Stimulated activated naive CD8-positive, alpha-beta T cell treated with anti-CD3 and anti-CD28 coated beads, Interleukin-15, Interleukin-2, amounts not matched to agents 100 ng/mL and 50 ng/mL, for 24 hours (primary cell): Measurements from ENCODE around the gene RPRD2.

Source experiments
- H3K27ac Mint-ChIP-seq: one replicate; pipeline ENCODE4 v1.8.0; 2021; ENCODE audit warnings: mild to moderate bottlenecking, mixed read lengths
- H3K27me3 Mint-ChIP-seq: one replicate; pipeline ENCODE4 v1.8.0; 2021; ENCODE audit warnings: mixed read lengths
- H3K36me3 Mint-ChIP-seq: one replicate; pipeline ENCODE4 v1.8.0; 2021; ENCODE audit warnings: low read depth, mixed read lengths
- H3K4me1 Mint-ChIP-seq: one replicate; pipeline ENCODE4 v1.8.0; 2021; ENCODE audit warnings: low read depth, mixed read lengths
- H3K4me3 Mint-ChIP-seq: one replicate; pipeline ENCODE4 v1.8.0; 2021; ENCODE audit warnings: mild to moderate bottlenecking, mixed read lengths
- H3K9me3 Mint-ChIP-seq: one replicate; pipeline ENCODE4 v1.8.0; 2021; ENCODE audit warnings: mixed read lengths

RPRD2 gene

DNA sequence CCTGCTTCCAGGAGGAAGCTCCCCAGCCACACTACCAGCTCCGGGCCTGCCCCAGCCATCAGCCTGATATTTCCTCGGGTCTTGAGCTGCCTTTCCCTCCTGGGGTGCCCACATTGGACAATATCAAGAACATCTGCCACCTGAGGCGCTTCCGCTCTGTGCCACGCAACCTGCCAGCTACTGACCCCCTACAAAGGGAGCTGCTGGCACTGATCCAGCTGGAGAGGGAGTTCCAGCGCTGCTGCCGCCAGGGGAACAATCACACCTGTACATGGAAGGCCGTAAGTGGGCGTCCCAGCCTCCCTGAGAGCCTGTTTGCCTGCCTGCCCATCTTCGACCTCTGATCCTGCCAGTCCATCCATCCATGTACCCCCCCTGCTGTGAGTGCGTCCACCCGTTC is 147.6 kb downstream of the RPRD2 start:
- no peak overlapping the region for H3K27ac Mint-ChIP-seq
- peaks cover 6% of the 10 kb centered on the region for H3K4me1 Mint-ChIP-seq
- no peaks in the 10 kb centered on the region for H3K27me3 Mint-ChIP-seq

GRCh38 chr1:150511985-150512660 is 148.2 kb downstream of the RPRD2 start:
- Mint-ChIP-seq H3K27me3 (no peaks in the 10 kb centered on the region), H3K4me1 (peaks cover 11% of the 10 kb centered on the region), H3K4me3 (no peak overlapping the region), H3K27ac (no peak overlapping the region), H3K36me3 (peaks cover under 1% of the 10 kb centered on the region), H3K9me3 (no peaks in the 10 kb centered on the region)

More for the DNA sequence above, 147.6 kb downstream of the RPRD2 start:
- H3K9me3 Mint-ChIP-seq: no peaks in the 10 kb centered on the region
- no peak overlapping the region for H3K4me3 Mint-ChIP-seq
- peaks cover 5% of the 10 kb centered on the region for H3K36me3 Mint-ChIP-seq

GRCh38 chr1:150512846-150513245 is 148.9 kb downstream of the RPRD2 start:
- Mint-ChIP-seq H3K27me3 (no peaks in the 10 kb centered on the region), H3K4me3 (no peak overlapping the region), H3K4me1 (peaks cover 11% of the 10 kb centered on the region), H3K27ac (no peak overlapping the region), H3K9me3 (no peaks in the 10 kb centered on the region), H3K36me3 (no peaks in the 10 kb centered on the region)

DNA sequence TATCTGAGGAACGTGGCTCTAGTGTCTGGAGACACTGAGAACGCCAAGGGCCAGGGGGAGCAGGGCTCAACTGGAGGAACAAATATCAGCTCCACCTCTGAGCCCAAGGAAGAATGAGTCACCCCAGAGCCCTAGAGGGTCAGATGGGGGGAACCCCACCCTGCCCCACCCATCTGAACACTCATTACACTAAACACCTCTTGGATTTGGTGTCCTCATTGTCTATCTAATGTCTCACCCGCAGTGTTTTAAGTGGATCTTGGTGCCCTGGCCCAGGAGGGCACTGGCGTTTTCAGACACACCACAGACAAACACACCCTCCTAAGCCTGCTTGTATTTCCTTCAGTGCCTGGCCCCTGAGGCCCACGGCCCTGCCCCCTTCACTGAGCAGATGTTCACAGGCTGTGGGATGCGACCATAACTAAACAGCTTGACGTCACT is 149.4 kb downstream of the RPRD2 start:
- Mint-ChIP-seq H3K27ac (no peak overlapping the region), H3K4me1 (peaks cover 11% of the 10 kb centered on the region), H3K27me3 (no peaks in the 10 kb centered on the region), H3K9me3 (no peaks in the 10 kb centered on the region), H3K4me3 (no peak overlapping the region), H3K36me3 (no peaks in the 10 kb centered on the region)

DNA sequence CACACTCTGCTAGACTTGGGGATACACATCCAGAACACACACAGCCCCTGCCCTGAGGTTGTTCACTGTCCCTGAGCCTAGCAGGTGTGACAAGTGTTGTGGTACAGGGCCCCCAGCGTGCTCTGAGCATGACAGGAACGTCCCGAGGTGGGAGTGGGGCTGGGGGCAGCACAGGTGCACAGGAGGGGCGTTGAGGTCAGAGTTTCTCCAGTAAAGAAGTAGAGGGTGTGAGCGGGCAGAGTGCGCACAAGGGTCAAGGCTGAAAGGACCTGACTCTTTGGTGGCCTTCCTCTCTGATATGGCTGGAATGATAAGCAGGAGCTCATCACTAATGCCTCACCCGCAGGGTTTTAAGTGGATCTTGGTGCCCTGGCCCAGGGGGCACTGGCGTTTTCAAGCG is 150.3 kb downstream of the RPRD2 start:
- Mint-ChIP-seq H3K27ac (no peak overlapping the region), H3K4me3 (peak overlapping the region; percentile 91), H3K27me3 (no peaks in the 10 kb centered on the region), H3K36me3 (no peaks in the 10 kb centered on the region), H3K9me3 (no peaks in the 10 kb centered on the region), H3K4me1 (peaks cover 11% of the 10 kb centered on the region)

DNA sequence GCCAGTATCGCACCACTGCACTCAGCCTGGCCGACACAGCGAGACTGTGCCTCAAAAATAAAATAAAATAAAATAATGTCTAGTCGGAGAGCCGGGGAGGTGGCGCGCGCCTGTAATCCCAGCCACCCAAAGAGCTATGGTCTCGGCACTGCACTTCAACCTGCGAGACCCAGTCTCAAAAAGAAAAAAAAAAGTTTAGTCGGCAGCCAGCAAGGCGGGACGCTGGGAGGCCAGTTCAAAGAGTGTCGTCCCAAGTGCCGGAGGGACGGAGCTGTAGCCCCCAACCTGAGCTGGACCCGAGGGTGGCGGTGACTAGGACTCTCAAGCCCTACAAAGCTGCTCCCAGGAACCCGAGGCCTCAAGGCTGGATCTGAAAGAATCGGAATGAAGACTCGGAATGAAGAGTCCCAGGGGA is 151.0 kb downstream of the RPRD2 start:
- Mint-ChIP-seq H3K4me3 (peak overlapping the region; percentile 91), H3K27ac (no peak overlapping the region), H3K9me3 (no peaks in the 10 kb centered on the region), H3K27me3 (no peaks in the 10 kb centered on the region), H3K36me3 (no peaks in the 10 kb centered on the region), H3K4me1 (peaks cover 11% of the 10 kb centered on the region)

DNA sequence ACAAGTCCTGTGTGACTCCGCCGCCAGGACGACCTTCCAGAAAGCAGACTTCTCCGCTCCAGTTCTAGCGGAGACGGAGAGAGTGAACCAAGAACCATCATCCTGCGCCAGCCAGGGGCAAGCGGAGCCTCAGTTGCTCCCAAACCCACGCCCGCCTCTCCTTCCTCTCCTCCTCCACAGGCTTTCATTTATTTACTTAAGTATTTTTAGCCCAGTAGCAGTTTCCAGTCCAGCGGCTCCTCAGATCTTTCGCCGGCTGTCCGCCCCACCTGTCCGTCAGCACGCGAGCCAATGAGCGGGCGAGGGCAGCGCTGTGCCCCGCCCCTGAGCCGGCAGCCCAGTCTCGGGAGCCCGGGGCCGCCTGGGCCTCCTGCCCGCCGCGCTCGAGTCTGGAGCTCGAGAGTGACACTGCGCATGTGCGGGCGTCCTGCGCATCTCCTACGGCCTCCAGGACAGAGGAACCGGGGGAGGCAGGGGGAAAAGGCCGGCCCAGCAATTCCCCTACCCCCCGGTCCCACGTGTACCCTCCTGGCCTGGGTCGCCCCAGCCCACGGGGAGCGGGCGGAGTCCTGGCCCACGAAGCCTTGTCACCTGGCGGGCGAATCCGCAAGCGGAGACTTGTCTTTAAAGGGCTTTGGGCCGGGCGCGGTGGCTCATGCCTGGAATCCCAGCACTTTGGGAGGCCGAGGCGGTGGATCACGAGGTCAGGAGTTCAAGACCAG is 151.5 kb downstream of the RPRD2 start, which contains the start of gene FALEC:
FALEC (plus strand) TSS at position 425 of the 722 bp plus-strand sequence.
- Mint-ChIP-seq H3K27ac (peak within 1 kb of the TSS; percentile 59), H3K4me1 (peaks cover 11% of the 10 kb centered on the region), H3K4me3 (peak within 1 kb of the TSS; percentile 91), H3K36me3 (no peaks in the 10 kb centered on the region), H3K27me3 (no peaks in the 10 kb centered on the region), H3K9me3 (no peaks in the 10 kb centered on the region)

DNA sequence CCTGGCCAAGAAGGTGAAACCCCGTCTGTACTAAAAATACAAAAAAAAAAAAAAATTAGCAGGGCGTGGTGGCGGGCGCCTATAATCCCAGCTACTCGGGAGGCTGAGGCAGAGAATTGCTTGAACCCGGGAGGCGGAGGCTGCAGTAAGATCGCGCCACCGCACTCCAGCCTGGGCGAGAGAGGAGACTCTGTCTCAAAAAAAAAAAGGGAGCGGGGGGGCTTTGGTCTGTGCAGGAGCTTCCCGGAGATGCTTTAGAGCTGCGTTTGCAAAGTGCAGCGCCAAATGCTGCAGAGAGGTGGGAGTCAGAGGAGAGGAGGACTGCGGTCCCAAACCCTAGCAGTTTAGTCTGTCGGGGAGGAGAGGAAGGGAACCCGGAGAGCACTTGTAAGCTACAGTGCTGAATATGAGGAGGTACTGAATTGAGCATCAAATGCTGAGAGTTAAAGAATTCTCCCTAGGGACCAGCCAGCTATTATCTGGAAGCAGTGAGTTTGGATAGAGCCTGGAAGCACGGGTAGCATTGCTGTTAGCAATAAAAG is 152.2 kb downstream of the RPRD2 start:
- Mint-ChIP-seq H3K9me3 (no peaks in the 10 kb centered on the region), H3K4me3 (peak overlapping the region; percentile 91), H3K36me3 (no peaks in the 10 kb centered on the region), H3K27me3 (no peaks in the 10 kb centered on the region), H3K27ac (peak overlapping the region; percentile 57), H3K4me1 (peaks cover 11% of the 10 kb centered on the region)

DNA sequence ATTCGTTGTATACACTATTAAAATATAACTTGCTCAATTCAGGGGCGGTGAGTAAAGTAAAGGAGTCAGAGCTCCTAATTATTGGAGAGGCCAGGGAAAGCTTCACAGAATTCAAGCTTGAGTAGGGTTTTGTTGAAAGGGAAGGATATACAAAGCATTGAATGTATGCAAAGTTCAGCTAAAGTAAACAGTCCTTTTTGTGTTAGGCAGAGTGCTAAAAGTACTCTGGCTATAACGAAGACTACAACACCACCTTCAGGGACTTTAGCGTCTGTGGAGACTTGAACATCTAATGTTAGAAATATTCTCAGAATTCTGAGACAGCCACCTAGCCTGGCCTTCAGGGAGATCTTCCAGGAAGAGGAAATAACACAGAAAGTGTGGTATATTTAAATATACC is 152.7 kb downstream of the RPRD2 start:
- Mint-ChIP-seq H3K27ac (no peak overlapping the region), H3K4me1 (peaks cover 11% of the 10 kb centered on the region), H3K36me3 (no peaks in the 10 kb centered on the region), H3K9me3 (no peaks in the 10 kb centered on the region), H3K27me3 (no peaks in the 10 kb centered on the region), H3K4me3 (peak overlapping the region; percentile 91)

DNA sequence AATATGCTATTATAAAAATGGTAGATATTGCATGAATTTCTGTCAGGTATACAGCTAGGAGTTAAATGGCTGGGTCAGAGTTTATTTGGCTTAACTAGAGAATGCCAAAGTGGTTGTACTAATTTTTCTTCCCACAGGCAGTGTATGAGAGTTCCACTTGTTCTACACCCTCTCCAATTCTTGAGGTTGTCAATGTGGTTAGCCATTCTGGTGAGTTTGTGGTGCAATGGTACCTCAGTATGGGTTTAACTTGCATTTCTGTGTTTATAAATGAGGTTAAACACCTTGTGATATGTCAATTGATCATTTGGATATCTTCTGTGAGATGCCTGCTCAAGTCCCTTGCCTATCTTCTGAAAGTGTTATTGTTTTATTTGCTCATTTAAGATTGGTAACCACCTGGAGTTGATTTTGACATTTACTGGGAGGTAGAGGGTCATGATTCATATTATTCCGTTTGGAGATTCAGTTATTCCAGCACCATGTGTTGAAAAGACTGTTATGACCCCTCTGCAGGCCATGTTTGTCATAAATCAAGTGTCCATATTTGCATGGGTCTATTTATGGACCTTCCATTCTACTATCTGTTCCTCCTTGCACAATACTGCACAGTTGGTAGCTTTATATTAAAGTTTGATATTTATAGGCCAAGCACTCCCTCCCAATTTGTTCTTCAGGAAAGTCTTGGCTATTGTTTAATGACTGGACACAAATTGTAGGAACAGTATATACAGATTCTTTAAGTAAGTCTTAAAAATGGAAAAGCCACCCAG is 157.4 kb downstream of the RPRD2 start:
- Mint-ChIP-seq H3K36me3 (no peaks in the 10 kb centered on the region), H3K4me3 (no peak overlapping the region), H3K9me3 (no peaks in the 10 kb centered on the region), H3K27ac (no peak overlapping the region), H3K4me1 (peaks cover 6% of the 10 kb centered on the region), H3K27me3 (no peaks in the 10 kb centered on the region)

- H3K36me3 Mint-ChIP-seq: no peaks in the 10 kb centered on the region
- no peak overlapping the region for H3K4me3 Mint-ChIP-seq
- H3K4me1 Mint-ChIP-seq: no peaks in the 10 kb centered on the region
- no peaks in the 10 kb centered on the region for H3K27me3 Mint-ChIP-seq
- H3K9me3 Mint-ChIP-seq: no peaks in the 10 kb centered on the region
- no peak overlapping the region for H3K27ac Mint-ChIP-seq
Observed at GRCh38 chr1:150525348-150525747, 161.4 kb downstream of the RPRD2 start.
